ENCODE data around the gene SCAF4. TPM values are rescaled to one million over a fixed set of nuclear protein-coding genes. Genes with fewer than 3 reads are reported as not detected.
"Not testable (repeated sequence)": the region's sequence is repeated elsewhere in the genome, so short reads cannot be mapped to it uniquely, and the experiment has no call there.

The SCAF4 gene
- total RNA-seq, 1 donor from 2014 or later: 14.2 TPM

DNA sequence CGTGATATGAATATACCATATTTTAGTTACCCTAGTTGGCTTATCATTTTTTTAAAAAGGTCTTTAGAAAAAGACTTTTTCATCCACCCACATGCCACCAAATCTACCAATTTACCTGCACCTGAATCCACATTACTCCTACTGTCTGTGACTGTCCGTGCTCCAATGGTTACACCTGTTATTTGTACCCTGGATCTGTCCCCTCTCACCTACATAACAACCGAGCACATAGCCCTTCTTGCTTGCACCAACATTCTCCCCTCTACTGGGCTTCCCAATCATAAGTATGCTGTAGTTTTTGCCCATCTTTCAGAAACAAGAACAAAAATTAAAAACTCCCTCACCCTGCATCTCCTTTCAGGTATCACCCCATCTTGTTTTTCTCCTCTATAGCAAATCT, 54.9 kb downstream of the SCAF4 start:
- DNase-seq (ENCODE audit: low spot score) (no peak), ATAC-seq (no peak)

DNA sequence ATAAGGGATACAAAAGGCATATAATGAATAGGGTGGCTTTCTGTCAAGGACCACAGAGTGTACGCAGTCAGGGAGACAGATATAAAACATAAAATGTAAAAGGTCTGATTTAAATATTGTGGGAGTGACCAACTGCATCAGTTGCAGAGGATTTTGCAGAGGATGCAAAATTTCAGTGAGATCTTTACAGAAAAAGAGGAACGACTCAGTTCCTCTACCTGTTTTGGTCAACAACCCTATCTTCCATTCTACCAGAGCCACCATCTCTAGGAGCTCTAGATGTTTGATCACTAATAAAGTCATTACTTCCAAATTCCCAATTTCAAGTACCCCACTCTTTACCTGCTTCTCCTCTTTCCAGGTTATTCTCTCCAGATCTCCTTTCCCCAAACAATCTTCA, 56.0 kb downstream of the SCAF4 start:
- DNase-seq (ENCODE audit: low spot score) (no peak), ATAC-seq (no peak)

- no peak for DNase-seq (ENCODE audit: low spot score)
- no peak for ATAC-seq
Measured at GRCh38 chr21:31675318-31675717, 56.6 kb downstream of the SCAF4 start.

- DNase-seq (ENCODE audit: low spot score) (no peak), ATAC-seq (peak; percentile 9)
Measured at GRCh38 chr21:31673321-31673912, 58.5 kb downstream of the SCAF4 start.

- ATAC-seq (peak; percentile 5), DNase-seq (ENCODE audit: low spot score) (no peak)
Measured at GRCh38 chr21:31671931-31672330, 60.0 kb downstream of the SCAF4 start.

DNA sequence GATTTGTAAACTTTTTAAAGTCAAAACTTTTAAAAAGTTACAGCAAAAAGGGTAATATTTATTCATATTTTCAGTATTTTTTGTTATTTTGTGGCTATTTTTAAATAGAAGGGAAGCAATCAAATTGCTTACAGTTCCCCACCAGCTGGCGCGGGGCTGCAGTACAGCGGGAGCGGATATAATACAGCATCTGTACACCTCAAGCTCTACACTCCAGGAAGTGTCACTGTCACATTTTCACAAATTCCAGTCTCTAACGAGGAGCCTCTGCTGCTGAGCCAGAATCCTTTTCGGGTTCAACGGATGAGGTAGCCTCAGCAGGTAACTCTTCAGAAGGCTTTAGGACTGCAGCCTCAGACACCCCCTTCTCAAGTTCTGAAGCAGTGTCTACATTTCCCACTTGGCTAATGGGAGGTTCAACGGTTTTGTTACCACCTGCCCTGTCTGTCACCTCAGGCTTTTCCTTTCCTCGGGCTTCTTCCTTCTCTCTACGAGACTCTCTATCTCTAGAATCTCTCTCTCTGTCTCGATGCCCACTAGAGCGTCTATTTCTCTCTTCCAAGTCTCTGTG, 60.7 kb downstream of the SCAF4 start:
- DNase-seq (ENCODE audit: low spot score) (no peak), ATAC-seq (peak; percentile 11)

DNA sequence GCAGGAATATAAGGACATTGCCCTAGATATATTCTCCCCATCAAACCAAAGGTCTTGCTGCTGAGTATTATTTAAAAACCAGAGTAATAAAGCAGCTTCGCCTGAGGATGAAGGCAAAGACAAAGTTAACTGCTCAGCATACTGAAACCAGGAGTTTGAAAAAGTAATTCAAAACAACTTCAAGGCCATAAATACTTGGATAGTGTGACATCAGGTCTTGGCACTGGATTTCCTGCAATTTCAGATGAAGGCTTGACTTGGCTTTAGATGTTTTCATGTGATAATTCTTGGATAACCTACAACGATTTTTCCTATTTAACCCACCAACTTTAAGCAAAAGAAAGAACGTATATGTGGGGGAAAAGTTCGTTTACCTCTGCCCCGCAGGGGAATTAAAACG, 61.8 kb downstream of the SCAF4 start:
- ATAC-seq: no peak
- no peak for DNase-seq (ENCODE audit: low spot score)

- DNase-seq (ENCODE audit: low spot score) (no peak), ATAC-seq (no peak)
Measured at GRCh38 chr21:31668651-31669491, 63.0 kb downstream of the SCAF4 start.

DNA sequence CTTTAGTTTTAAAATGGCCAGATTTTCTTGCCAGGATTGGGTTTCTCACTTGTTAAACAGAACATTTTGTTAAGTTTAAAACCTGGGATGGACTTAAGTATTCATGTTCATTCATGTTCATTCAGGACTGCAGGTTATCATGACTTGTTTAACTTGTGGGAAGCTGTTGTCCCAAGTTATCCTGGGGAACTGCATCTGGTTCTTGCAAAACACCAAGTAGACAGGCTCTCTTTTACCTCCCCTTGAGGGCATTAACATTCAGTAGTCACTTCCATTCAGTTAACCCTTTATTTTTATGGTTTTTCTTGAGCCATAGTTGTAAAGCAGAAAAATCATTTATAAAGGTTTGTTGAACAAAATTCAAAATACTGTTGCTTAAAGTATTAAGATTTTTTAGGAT, 64.3 kb downstream of the SCAF4 start:
- ATAC-seq: no peak
- DNase-seq (ENCODE audit: low spot score): no peak

DNA sequence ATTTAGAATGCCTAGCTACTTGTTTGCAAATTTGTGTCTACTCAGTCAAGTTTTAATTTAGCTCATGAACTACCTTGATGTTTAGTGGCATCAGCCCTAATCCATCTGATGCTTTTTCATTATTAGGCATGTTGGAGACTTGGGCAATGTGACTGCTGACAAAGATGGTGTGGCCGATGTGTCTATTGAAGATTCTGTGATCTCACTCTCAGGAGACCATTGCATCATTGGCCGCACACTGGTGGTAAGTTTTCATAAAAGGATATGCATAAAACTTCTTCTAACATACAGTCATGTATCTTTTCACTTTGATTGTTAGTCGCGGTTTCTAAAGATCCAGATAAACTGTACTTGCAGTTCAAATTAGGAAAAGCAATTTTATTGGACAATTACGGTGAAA, 64.8 kb downstream of the SCAF4 start:
- DNase-seq (ENCODE audit: low spot score) (no peak), ATAC-seq (no peak)

GRCh38 chr21:31666445-31667010, 65.4 kb downstream of the SCAF4 start:
- ATAC-seq (no peak), DNase-seq (ENCODE audit: low spot score) (no peak)

- DNase-seq (ENCODE audit: low spot score); ATAC-seq: not testable (repeated sequence)
Measured at GRCh38 chr21:31665869-31666268, 66.0 kb downstream of the SCAF4 start.

DNA sequence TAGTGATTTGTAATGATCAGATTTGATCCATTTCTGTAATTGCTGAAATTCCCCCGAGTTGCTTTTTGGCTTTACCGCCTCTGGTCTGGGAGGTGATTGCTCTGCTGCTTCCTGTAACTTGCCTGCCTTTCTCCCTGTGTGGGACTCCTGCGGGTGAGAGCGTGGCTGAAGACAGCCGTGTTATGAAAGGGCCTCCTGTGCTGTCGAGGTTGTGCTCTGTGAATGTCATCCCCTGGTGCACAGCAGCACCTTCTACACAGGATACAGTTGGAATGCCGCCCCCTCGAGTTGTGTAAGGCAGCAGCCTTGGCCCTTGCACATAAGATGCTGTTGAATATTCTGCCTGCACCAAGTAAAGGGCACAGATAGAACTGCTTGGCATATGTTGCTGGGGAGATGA, 66.5 kb downstream of the SCAF4 start:
- peak; percentile 51 for DNase-seq (ENCODE audit: low spot score)
- peak; percentile 39 for ATAC-seq

- DNase-seq (ENCODE audit: low spot score): peak; percentile 55
- peak; percentile 15 for ATAC-seq
Measured at GRCh38 chr21:31663584-31664249, 68.2 kb downstream of the SCAF4 start.

- DNase-seq (ENCODE audit: low spot score) (no peak), ATAC-seq (no peak)
Measured at GRCh38 chr21:31660591-31660990, 71.3 kb downstream of the SCAF4 start.

DNA sequence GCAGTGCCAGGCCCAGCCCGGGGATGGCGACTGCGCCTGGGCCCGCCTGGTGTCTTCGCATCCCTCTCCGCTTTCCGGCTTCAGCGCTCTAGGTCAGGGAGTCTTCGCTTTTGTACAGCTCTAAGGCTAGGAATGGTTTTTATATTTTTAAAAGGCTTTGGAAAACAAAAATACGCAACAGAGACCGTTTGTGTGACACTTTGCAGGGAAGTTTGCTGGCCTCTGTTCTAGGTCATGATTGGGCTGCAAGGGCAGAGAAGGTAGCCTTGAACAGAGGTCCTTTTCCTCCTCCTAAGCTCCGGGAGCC, 71.7 kb downstream of the SCAF4 start:
- no peak for DNase-seq (ENCODE audit: low spot score)
- no peak for ATAC-seq

DNA sequence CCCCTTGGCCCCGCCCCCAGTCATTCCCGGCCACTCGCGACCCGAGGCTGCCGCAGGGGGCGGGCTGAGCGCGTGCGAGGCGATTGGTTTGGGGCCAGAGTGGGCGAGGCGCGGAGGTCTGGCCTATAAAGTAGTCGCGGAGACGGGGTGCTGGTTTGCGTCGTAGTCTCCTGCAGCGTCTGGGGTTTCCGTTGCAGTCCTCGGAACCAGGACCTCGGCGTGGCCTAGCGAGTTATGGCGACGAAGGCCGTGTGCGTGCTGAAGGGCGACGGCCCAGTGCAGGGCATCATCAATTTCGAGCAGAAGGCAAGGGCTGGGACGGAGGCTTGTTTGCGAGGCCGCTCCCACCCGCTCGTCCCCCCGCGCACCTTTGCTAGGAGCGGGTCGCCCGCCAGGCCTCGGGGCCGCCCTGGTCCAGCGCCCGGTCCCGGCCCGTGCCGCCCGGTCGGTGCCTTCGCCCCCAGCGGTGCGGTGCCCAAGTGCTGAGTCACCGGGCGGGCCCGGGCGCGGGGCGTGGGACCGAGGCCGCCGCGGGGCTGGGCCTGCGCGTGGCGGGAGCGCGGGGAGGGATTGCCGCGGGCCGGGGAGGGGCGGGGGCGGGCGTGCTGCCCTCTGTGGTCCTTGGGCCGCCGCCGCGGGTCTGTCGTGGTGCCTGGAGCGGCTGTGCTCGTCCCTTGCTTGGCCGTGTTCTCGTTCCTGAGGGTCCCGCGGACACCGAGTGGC, 72.2 kb downstream of the SCAF4 start, which contains the start of gene SOD1:
SOD1 (plus strand) TSS at position 158 of the 723 bp plus-strand sequence; CDS start at position 235, 77 bp downstream.
- ATAC-seq (peak; percentile 83), DNase-seq (ENCODE audit: low spot score) (peak; percentile 98)

DNA sequence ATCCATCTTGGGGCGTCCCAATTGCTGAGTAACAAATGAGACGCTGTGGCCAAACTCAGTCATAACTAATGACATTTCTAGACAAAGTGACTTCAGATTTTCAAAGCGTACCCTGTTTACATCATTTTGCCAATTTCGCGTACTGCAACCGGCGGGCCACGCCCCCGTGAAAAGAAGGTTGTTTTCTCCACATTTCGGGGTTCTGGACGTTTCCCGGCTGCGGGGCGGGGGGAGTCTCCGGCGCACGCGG, 72.7 kb downstream of the SCAF4 start:
- ATAC-seq: no peak
- DNase-seq (ENCODE audit: low spot score): no peak

DNA sequence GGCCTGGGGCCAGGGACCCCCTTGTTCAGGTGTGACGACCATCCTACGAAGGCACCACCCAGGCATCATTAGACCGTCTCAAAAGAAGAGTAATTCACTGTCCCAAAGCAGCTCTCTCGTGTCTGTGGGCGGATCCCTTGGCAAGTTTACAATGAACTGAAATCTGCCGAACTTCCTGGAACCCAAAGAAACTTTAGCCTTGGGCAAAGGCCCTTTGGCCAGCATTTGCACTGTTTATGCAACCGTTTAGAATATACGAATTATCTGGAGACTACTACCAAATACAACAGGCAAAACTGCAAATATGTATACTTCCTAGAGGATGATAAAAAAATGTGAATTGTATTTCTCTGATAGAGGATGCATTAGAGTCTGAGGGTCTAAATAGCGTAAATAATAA, 73.9 kb downstream of the SCAF4 start:
- ATAC-seq: peak; percentile 39

DNA sequence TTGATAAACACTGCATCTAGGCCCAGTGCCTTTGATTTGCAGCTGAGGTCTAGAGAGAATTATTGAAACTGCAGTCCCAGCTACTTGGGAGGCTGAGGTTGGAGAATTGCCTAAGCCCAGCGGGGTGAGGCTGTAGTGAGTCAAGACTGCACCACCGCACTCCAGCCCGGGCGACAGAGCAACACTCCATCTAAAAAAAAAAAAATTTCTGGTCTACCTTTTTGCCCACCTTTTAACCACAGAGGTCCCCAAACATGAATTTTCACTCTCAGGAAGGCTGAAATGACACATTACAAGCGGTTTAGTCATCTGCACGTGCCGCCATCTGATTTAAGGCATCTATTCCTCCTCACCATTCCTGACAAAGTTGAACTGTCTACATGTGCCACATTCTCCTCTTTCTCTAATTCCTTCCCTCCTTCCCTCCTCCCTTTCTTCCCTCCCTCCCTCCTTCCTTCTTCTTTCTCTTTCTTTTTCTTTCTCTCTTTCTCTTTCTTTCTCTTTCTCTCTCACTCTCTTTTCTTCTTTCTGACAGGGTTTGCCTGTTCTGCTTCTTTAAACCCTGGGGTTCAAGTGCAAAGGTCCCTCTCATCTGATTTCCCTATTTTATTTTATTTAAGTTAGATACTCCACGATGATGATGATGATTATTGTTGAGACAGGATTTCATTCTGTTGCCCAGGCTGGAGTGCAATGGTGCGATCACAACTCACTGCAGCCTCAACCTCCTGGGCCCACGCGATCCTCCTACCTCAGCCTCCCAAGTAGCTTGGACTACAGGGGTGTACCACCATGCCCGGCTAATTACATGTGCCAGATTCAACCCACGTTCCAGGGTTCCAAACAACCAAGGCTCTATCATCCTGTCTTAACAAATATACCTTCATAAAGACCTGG, 75.5 kb downstream of the SCAF4 start:
- DNase-seq (ENCODE audit: low spot score) (no peak), ATAC-seq (no peak)

More for the DNA sequence above, 73.9 kb downstream of the SCAF4 start:
- DNase-seq (ENCODE audit: low spot score): peak; percentile 88

All from left lobe of liver (tissue), 2 donors.